DMS79 treated with DMSO at 0.1 percent for 48 hours (cell line): ENCODE measurements around the gene KLF14.
"Not testable (repeated sequence)": the region's sequence is repeated elsewhere in the genome, so short reads cannot be mapped to it uniquely, and the experiment has no call there.

Source experiments
- DNase-seq: peaks from one replicate; lab custom pipeline; 2025; lab: John Stamatoyannopoulos, UW

Gene KLF14

GRCh38 chr7:130733931-130734814, at the start of gene KLF14:
Gene KLF14 (minus strand): TSS chr7:130734207. CDS start chr7:130734033, 174 bp downstream.
- DNase-seq = no peak

- no peak for DNase-seq
Observed at GRCh38 chr7:130781346-130781745, 47.3 kb upstream of the KLF14 start.

GRCh38 chr7:130777426-130777825, 43.4 kb upstream of the KLF14 start:
- DNase-seq = no peak

DNA sequence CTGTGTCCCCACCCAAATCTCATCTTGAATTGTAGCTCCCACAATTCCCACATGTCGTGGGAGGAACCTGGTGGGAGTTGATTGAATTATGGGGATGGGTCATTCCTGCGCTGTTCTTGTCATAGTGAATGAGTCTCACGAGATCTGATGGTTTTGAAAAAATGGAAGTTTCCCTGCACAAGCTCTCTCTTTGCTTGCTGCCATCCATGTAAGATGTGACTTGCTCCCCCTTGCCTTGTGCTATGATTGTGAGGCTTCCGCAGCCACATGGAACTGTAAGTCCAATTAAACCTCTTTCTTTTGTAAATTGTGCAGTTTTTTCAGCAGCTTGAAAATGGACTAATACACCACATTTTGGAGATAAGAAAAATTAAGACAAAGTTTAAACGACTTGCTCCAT, 38.4 kb upstream of the KLF14 start:
- not testable (repeated sequence) for DNase-seq

GRCh38 chr7:130768854-130769253, 34.8 kb upstream of the KLF14 start:
- DNase-seq = no peak

DNA sequence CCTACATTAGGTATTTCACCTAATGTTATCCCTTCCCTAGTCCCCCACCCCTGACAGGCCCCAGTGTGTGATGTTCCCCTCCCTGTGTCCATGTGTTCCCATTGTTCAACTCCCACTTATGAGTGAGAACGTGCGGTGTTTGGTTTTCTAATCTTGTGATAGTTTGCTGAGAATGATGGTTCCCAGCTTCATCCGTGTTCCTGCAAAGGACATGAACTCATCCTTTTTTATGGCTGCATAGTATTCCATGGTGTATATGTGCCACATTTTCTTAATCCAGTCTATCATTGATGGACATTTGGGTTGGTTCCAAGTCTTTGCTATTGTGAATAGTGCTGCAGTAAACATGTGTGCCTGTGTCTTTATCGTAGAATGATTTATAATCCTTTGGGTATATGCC, 30.6 kb upstream of the KLF14 start:
- DNase-seq = not testable (repeated sequence)

- peak; percentile 64 for DNase-seq
Observed at GRCh38 chr7:130758429-130759056, 24.5 kb upstream of the KLF14 start.

GRCh38 chr7:130756316-130756715, 22.3 kb upstream of the KLF14 start:
- no peak for DNase-seq

DNA sequence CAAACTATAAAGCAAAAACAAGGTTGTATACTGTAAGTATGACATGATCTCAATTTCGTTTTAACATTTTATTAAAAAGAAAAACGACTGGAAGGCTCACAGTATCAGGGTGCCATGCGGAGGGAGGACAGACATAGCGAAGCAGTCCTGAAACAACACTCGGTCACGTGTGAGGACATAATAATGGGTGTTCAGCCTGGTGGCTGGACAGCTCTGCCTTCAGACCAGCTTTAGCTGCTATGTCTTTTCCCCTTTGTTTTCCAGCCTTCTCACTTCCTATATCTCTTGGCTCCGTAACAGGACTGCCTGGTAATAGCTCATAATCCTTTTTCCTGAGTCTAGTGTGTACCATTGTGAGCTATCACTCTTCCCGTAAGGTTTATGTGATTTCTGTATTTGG, 18.4 kb upstream of the KLF14 start:
- DNase-seq = no peak

DNA sequence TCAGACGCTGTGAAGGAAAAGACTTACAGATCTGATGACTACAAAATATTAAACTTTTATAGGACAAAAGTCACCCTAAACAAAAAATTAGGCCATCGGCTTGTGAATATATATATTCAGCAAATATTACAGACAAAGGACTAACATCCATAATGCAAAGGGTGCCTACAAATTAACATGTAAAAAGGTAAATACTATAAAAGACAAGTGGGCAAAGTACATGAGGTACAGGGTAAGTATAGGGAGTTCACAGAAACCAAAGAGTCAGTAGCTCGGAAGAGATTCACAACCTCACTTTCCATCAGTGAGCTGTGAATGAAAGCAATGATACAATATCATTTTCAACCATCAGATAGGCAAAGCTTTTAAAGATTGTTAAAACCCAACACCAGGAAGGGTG, 16.7 kb upstream of the KLF14 start:
- DNase-seq = no peak

GRCh38 chr7:130748531-130749389, 14.8 kb upstream of the KLF14 start:
- DNase-seq = no peak

GRCh38 chr7:130741331-130741995, 7.5 kb upstream of the KLF14 start:
- no peak for DNase-seq

DNA sequence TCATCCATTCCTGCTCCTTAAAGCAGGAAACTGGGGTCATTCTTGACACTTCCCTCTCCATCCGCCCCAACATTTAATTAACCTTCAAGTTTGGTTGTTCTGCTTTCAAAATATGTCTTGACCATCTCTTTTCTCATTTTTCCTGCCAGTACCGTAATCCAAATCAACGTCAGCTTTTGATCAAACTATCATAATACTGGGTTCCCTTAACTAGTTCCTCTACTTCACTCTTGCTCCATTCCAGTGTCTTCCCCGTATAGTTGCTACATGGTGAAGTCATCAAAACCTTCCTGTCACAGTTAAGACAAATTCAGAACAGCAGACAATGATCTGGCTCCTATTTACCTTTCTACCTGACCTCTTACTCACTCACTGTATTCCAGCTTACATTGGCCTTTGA, 6.6 kb upstream of the KLF14 start:
- DNase-seq = no peak

DNA sequence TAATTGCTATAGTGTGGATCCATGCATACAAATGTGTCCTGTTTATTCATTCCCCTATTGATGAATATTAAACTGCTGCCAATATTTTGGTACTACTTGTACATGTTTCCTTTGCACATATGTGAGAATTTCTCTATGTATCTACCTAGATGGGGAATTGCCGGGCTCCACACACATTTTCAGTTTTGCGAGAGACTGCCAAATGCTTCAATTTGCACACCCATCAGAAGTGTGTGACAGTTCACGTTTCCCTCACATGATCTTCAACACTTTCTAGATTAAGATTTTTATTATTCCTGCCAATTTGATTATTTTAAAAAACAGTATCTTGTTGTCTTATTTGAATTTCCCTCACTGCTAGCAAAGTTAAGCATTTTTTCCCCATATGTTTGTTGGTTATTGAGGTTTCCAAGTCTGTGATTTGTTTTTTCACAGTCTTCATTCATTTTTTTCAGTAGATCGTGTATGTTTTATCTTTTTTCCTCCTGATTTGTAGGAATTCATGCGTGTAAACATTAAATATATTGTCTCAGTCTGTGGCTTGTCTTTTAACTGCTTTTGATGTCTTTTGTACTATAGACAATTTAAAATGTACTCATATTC, 2.4 kb upstream of the KLF14 start:
- peak; percentile 18 for DNase-seq

DNA sequence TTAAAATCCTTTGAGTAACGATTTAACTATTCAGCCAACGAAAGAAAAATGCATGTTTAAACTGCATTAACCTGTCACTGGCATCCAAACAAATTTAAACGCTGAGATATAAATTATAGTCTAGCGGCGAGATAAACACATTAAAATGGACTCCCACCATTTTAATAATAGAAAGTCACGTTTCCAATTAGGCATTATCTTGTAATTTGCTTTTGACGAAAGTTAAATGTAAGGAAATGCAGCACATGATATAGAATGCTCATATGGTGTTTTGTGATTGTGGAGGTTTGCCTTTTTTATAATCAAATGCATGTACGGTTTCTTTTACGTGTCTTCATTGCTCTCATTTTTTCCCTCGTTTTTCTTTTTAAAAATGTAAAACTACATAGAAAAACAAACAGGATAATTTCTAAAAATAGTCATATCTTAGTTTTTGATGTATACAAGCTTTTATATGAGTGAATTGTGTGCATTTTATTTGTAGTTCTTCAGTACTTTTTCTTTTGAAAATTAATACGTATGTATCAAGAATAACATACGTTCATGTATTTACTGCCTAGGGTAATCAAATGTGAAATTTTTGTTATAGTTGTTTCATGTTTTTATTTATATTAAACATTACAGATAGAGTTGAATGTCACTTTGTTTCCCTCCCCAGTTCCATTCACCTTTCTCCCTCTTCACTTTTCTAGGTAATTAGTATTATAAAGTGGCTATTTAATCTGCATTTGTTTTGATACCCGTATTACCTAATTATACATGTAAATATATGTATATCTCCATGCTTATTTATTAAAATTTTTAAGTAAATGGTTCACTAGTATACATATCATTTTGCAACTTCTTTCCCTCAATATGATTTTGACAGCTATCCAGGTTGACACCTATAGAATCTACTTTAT, 1.1 kb upstream of the KLF14 start:
- DNase-seq = peak; percentile 26

GRCh38 chr7:130732980-130733930, 752 bp downstream of the KLF14 start:
- DNase-seq = peak; percentile 21

GRCh38 chr7:130723784-130724183, 10.2 kb downstream of the KLF14 start:
- no peak for DNase-seq

DNA sequence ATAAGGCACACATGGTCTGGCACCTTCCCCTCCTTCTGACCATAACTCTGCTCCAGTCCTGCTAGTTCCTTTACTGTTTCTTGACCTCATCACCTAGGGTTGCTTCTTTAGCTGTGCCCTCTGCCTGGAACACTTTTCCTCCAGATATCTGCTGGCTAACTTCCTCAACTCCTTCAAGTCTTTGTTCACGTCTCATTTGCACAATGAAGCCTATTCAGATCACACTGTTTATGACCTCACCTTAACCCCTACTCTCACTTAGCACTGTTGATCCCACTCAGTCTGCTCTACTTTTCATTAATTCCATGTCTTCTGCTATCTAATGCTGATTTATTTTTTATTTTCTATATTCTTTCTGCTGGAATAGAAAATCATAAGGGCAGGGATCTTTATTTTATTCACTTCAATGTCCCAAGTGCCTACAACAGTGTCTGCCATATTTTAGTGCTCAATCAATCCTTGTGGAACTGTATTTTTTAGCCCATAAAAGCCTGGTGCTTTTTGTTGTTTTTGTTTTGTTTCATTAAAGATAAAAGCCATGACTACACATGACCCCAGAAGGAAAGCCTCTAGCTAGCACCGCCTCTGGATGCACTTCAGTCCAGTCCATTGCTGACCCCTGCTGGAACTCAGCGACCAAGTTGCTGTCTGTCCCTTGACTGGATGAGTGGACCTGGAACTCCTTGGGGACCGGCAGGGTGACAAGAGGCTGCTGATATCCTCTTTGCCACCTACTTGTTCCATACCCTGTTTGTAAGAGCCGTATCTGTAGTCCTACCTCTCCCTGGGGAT, 12.3 kb downstream of the KLF14 start:
- peak; percentile 32 for DNase-seq
